ENCODE results near the gene SLC36A3.
A peak's percentile ranks its signal among the peaks of the same experiment; 100 is the strongest.
"Not testable (repeated sequence)": the region's sequence is repeated elsewhere in the genome, so short reads cannot be mapped to it uniquely, and the experiment has no call there.

Gene SLC36A3

GRCh38 chr5:151258816-151259215, 44.8 kb downstream of the SLC36A3 start:
- DNase-seq (ENCODE audit: low read depth in 2 of 2) = no peak

GRCh38 chr5:151258201-151258611, 45.4 kb downstream of the SLC36A3 start:
- no peak for DNase-seq (ENCODE audit: low read depth in 2 of 2)

- DNase-seq (ENCODE audit: low read depth in 2 of 2) = no peak
These were observed 45.8 kb downstream of the SLC36A3 start for GRCh38 chr5:151257731-151258181.

GRCh38 chr5:151255621-151256286, 47.8 kb downstream of the SLC36A3 start:
- DNase-seq (ENCODE audit: low read depth in 2 of 2) = no peak

GRCh38 chr5:151254990-151255389, 48.6 kb downstream of the SLC36A3 start:
- not testable (repeated sequence) for DNase-seq (ENCODE audit: low read depth in 2 of 2)

GRCh38 chr5:151254556-151254955, 49.0 kb downstream of the SLC36A3 start:
- DNase-seq (ENCODE audit: low read depth in 2 of 2) = no peak

- no peak for DNase-seq (ENCODE audit: low read depth in 2 of 2)
These were observed 50.0 kb downstream of the SLC36A3 start for GRCh38 chr5:151253605-151253950.

- peak; percentile 98 to 99 for DNase-seq (ENCODE audit: low read depth in 2 of 2)
These were observed 50.6 kb downstream of the SLC36A3 start, which contains the start of gene GM2A for GRCh38 chr5:151252762-151253604. Gene GM2A (plus strand): TSS chr5:151253185. CDS start chr5:151253217, 32 bp downstream.

GRCh38 chr5:151251621-151252020, 51.9 kb downstream of the SLC36A3 start:
- no peak for DNase-seq (ENCODE audit: low read depth in 2 of 2)

GRCh38 chr5:151251001-151251551, 52.5 kb downstream of the SLC36A3 start:
- DNase-seq (ENCODE audit: low read depth in 2 of 2) = no peak

- no peak for DNase-seq (ENCODE audit: low read depth in 2 of 2)
These were observed 53.1 kb downstream of the SLC36A3 start for GRCh38 chr5:151250346-151251000.

- DNase-seq (ENCODE audit: low read depth in 2 of 2) = no peak
These were observed 54.3 kb downstream of the SLC36A3 start for GRCh38 chr5:151249281-151249680.

GRCh38 chr5:151248651-151249050, 54.9 kb downstream of the SLC36A3 start:
- no peak for DNase-seq (ENCODE audit: low read depth in 2 of 2)

- no peak for DNase-seq (ENCODE audit: low read depth in 2 of 2)
These were observed 57.8 kb downstream of the SLC36A3 start for GRCh38 chr5:151245680-151246219.

GRCh38 chr5:151244206-151244605, 59.4 kb downstream of the SLC36A3 start:
- DNase-seq (ENCODE audit: low read depth in 2 of 2) = no peak

- no peak for DNase-seq (ENCODE audit: low read depth in 2 of 2)
These were observed 60.0 kb downstream of the SLC36A3 start for GRCh38 chr5:151243564-151243963.

- no peak for DNase-seq (ENCODE audit: low read depth in 2 of 2)
These were observed 60.4 kb downstream of the SLC36A3 start for GRCh38 chr5:151243127-151243526.

- DNase-seq (ENCODE audit: low read depth in 2 of 2) = no peak
These were observed 62.5 kb downstream of the SLC36A3 start for GRCh38 chr5:151240924-151241635.

GRCh38 chr5:151240268-151240835, 63.2 kb downstream of the SLC36A3 start:
- DNase-seq (ENCODE audit: low read depth in 2 of 2) = not testable (repeated sequence)

GRCh38 chr5:151239237-151239861, 64.2 kb downstream of the SLC36A3 start:
- DNase-seq (ENCODE audit: low read depth in 2 of 2) = peak in 1 of 2 donors; percentile 56

All from activated CD4-positive, alpha-beta T cell treated with anti-CD3 and anti-CD28 coated beads for 24 hours (primary cell).